A549 (cell line): ENCODE results near the gene CTCF.

ENCODE experiments used
- MAFK ChIP-seq: fragments of 450-650 bp; IDR thresholded peaks from 2 replicates; pipeline ENCODE4 v1.6.1; 2014; ENCODE audit not compliant: partially characterized antibody
- POLR2A ChIP-seq: IDR thresholded peaks from 2 replicates; pipeline ENCODE4 v1.6.1; 2012; ENCODE audit warnings: mild to moderate bottlenecking, low read length
- POLR2AphosphoS2 ChIP-seq: conservative IDR thresholded peaks from 2 replicates; pipeline ENCODE4 v1.6.1; 2012; ENCODE audit warnings: low read length, improper control_type of control experiment, inconsistent platforms
- TF ChIP-seq, protein P1 (sequence below): fragments of >200 bp; sonication (Bioruptor Twin); formaldehyde crosslinking; IDR thresholded peaks from 3 replicates; pipeline ENCODE4 v1.5.1; 2016
- TF ChIP-seq, protein P2 (sequence below): fragments of >200 bp; sonication (Bioruptor Twin); formaldehyde crosslinking; IDR thresholded peaks from 3 replicates; pipeline ENCODE4 v1.6.1; 2016
- TF ChIP-seq, protein P3 (sequence below): IDR thresholded peaks from 2 replicates; pipeline ENCODE4 v1.6.1; 2012

DNA sequence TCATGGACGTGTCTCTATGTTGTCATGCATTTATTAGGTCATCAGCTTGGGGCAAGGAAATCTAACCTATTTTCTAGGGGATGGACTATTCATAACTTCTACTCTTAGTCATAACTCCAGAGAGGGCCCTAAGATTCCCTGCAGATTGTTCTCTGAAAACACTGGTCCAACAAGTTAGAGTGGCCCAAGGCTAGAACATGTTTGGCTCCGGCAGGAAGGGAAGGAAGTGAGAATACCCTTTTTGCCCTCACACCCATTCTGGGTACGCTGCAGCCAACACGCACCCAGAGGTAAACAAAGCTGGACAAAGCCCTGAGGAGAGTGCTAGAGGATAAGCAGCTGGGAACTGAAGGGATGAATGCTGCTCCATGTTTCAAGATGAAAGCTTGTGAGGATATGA is 114.2 kb downstream of the CTCF start:
- TF ChIP-seq POLR2A (no peak), POLR2AphosphoS2 (no peak), MAFK (no peak)
- TF ChIP-seq, protein P1, sequence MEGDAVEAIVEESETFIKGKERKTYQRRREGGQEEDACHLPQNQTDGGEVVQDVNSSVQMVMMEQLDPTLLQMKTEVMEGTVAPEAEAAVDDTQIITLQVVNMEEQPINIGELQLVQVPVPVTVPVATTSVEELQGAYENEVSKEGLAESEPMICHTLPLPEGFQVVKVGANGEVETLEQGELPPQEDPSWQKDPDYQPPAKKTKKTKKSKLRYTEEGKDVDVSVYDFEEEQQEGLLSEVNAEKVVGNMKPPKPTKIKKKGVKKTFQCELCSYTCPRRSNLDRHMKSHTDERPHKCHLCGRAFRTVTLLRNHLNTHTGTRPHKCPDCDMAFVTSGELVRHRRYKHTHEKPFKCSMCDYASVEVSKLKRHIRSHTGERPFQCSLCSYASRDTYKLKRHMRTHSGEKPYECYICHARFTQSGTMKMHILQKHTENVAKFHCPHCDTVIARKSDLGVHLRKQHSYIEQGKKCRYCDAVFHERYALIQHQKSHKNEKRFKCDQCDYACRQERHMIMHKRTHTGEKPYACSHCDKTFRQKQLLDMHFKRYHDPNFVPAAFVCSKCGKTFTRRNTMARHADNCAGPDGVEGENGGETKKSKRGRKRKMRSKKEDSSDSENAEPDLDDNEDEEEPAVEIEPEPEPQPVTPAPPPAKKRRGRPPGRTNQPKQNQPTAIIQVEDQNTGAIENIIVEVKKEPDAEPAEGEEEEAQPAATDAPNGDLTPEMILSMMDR = no peak
- TF ChIP-seq, protein P2, sequence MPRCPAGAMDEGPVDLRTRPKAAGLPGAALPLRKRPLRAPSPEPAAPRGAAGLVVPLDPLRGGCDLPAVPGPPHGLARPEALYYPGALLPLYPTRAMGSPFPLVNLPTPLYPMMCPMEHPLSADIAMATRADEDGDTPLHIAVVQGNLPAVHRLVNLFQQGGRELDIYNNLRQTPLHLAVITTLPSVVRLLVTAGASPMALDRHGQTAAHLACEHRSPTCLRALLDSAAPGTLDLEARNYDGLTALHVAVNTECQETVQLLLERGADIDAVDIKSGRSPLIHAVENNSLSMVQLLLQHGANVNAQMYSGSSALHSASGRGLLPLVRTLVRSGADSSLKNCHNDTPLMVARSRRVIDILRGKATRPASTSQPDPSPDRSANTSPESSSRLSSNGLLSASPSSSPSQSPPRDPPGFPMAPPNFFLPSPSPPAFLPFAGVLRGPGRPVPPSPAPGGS = no peak
- TF ChIP-seq, protein P3, sequence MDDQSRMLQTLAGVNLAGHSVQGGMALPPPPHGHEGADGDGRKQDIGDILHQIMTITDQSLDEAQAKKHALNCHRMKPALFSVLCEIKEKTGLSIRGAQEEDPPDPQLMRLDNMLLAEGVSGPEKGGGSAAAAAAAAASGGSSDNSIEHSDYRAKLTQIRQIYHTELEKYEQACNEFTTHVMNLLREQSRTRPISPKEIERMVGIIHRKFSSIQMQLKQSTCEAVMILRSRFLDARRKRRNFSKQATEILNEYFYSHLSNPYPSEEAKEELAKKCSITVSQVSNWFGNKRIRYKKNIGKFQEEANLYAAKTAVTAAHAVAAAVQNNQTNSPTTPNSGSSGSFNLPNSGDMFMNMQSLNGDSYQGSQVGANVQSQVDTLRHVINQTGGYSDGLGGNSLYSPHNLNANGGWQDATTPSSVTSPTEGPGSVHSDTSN = no peak
